Peyer's patch (tissue), 4 donors: ENCODE data around the gene SHISA8.

Experiments used
- POLR2A ChIP-seq, 2 donors: fragments of 450-650 bp; IDR thresholded peaks; one replicate each; pipeline ENCODE4 v1.5.1; 2017; ENCODE audit warnings: antibody characterized with exemption in 2 of 2, mild to moderate bottlenecking in 2 of 2, moderate library complexity in 2 of 2
- TF ChIP-seq, protein P1 (sequence below), 6 experiments: fragments of 450-650 bp in 4 of 6; fragments of 200-600 bp in 2 of 6; sonication (generic) in 1 of 6; IDR thresholded peaks; one replicate each; pipeline ENCODE4 v1.5.1; 2017 to 2019; ENCODE audit warnings: antibody characterized with exemption in 6 of 6, mild to moderate bottlenecking in 3 of 6, moderate library complexity in 1 of 6

DNA sequence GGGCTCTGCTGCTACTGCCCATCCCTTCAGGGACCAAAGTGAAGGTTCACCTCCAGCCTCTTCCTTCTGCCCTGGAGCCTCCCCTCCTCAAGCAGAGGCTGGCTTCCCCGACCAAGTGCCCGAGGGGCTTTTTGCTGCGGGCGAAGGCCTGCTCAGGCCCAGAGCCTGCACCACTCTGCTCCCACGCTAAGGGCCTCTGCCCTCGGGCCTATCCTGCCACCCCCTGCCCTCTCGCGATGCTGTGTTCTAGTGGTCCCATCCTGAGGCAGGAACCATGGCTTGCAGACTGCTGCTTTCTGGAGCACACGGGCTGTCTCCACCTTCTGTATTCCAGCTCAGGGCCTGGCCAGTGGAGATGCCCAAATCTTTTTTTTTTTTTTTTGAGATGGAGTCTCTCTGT lies 20.6 kb upstream of the SHISA8 start:
- TF ChIP-seq, protein P1, sequence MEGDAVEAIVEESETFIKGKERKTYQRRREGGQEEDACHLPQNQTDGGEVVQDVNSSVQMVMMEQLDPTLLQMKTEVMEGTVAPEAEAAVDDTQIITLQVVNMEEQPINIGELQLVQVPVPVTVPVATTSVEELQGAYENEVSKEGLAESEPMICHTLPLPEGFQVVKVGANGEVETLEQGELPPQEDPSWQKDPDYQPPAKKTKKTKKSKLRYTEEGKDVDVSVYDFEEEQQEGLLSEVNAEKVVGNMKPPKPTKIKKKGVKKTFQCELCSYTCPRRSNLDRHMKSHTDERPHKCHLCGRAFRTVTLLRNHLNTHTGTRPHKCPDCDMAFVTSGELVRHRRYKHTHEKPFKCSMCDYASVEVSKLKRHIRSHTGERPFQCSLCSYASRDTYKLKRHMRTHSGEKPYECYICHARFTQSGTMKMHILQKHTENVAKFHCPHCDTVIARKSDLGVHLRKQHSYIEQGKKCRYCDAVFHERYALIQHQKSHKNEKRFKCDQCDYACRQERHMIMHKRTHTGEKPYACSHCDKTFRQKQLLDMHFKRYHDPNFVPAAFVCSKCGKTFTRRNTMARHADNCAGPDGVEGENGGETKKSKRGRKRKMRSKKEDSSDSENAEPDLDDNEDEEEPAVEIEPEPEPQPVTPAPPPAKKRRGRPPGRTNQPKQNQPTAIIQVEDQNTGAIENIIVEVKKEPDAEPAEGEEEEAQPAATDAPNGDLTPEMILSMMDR (IDR thresholded peaks at IDR 0.05) = no peak
- TF ChIP-seq POLR2A (IDR thresholded peaks at IDR 0.05) = no peak
